CD4-positive, alpha-beta T cell treated with Interleukin-17A for 1 hour (primary cell): ENCODE results near the gene ANKRD36C.
A peak's percentile ranks its signal among the peaks of the same experiment; 100 is the strongest.
"Not testable (repeated sequence)": the region's sequence is repeated elsewhere in the genome, so short reads cannot be mapped to it uniquely, and the experiment has no call there.

Source experiments
- DNase-seq: peaks from one replicate; pipeline ENCODE4 v3.0.0-alpha.2; 2020

The ANKRD36C gene

GRCh38 chr2:96006248-96006647 lies 14.6 kb upstream of the ANKRD36C start:
- DNase-seq: not testable (repeated sequence)

DNA sequence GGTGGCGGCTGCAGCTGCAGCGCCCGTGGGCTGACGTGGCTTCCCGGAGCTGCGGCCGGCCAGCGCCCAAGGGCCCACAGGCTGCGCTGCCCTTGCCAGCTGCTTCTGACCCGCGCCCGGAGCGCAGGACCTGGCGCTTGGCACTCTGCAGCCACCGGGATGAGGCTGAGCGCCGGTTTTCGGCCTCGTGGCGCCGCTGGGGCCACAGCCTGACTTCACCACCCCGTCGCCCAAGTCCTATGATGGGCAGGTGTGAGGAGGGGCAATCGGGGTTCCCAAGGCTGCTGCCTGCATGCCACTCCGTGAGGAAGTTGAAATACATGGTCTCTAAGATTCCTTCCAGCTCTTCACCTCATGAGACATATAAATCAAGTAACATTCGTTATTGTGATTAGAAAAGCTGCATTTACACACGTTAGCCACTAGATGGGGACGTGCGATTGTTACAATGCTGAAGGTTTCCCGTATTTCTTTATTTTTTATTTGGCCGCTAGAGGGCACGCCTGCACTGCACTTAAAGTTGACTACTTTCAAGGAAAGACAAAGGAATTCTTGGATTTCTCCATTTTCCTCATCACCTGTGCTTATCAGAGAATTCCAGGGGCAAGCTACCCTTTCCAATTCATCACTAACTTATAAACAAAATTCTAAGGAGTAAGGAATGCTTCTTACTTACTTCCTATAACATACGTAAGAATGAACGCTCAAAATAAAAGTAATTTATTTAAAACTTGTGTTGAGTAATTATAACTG lies 1.1 kb upstream of the ANKRD36C start:
- DNase-seq: peak; percentile 81

DNA sequence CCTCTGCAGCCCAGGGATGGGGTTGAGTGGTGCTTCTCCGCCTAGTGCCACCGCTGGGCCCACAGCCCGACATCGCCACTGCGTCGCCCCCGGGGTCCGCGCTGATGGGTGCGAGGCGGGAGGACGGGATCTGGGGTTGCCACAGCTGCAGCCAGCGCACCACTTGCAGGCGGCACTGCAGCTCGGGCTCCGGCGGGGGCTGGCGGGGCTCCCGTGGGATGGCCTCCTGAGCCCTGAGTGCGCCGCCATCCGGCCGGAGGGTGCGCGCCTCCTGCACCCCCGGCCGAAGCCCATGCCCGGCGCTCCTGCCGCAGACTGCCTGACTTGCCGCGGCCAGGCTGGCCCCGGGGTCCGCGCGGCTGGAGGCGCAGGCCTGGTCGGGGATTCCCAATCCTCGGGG lies 478 bp upstream of the ANKRD36C start:
- peak; percentile 39 for DNase-seq

DNA sequence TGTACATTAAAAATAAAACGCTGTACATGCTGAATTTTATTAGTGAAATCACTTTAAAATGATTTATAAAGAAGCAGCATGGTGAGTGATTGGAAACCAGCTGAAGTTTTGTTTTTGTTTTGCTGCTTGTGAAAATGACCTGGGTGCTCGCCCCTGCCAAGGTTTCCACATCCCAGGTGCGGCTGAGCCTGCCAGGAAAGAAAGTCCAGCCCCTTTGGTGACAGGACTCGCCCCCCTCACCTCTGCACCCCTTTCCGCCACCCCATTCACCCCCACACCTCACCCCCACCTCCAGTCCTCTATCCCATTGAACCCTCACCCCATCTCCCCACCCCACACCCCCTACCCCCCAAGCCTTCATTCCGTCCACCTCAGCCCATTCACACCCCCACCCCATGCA lies 740 bp downstream of the ANKRD36C start:
- DNase-seq: peak; percentile 18

GRCh38 chr2:95951662-95952061 lies 40.0 kb downstream of the ANKRD36C start:
- not testable (repeated sequence) for DNase-seq

DNA sequence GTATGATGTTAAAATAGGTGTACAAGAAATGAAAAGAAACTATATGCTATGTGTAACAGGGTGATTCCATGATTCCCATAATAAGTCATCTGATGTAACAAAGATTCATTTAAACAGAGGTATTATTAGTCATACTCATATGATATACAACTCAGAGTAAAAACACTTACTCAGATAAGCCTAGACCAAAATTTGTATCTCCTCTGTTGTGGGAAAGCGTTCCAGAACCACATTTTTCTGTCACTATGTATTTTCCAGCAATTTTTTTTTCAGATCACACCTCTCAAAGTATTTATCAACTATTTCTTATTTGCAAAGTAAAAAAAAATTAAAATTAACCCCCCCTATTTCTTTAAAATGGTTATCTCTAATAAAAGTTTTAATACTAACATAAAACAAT lies 43.6 kb downstream of the ANKRD36C start:
- not testable (repeated sequence) for DNase-seq

- not testable (repeated sequence) for DNase-seq
Observed at GRCh38 chr2:95939947-95940346, 51.7 kb downstream of the ANKRD36C start.

GRCh38 chr2:95930740-95931139 lies 60.9 kb downstream of the ANKRD36C start:
- DNase-seq: not testable (repeated sequence)

DNA sequence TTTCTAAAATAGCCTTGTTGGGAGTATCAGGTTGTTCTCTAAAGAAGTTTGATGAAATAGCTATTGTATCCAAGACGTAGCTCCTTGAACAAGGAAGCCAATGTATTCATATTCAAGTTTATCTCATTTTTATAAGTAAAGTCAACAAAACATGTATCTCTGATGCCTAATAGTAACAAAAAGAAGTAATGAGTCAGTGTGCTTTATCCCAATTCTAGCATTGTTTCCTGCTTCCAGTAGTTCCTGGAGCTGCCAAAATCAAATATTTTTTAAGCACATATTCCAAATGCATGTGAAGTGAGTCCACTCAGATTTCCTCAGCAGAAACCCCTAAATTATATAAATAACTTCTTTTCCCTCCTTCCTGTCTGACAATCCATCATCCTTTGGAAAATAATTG lies 74.6 kb downstream of the ANKRD36C start:
- DNase-seq: not testable (repeated sequence)

DNA sequence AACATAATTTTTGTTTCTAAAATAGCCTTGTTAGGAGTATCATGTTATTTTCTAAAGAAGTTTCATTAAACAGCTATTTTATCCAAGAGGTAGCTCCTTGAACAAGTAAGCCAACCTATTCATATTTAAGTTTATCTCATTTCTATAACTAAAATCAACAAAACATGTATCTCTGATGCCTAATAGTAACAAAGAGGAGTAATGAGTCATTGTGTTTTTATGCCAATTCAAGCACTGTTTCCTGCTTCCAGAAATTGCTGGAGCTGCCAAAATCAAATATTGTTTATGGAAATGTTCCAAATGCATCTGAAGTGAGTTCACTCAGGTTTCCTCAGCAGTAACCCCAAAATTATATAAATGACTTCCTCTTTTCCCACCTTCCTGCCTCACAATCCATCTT lies 76.5 kb downstream of the ANKRD36C start:
- not testable (repeated sequence) for DNase-seq

DNA sequence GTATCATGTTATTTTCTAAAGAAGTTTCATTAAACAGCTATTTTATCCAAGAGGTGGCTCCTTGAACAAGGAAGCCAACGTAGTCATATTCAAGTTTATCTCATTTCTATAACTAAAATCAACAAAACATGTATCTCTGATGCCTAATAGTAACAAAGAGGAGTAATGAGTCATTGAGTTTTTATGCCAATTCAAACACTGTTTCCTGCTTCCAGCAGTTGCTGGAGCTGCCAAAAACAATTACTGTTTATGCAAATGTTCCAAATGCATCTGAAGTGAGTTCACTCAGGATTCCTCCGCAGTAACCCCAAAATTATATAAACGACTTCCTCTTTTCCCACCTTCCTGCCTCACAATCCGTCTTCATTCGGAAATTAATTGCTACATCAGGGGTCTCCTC lies 80.2 kb downstream of the ANKRD36C start:
- not testable (repeated sequence) for DNase-seq

DNA sequence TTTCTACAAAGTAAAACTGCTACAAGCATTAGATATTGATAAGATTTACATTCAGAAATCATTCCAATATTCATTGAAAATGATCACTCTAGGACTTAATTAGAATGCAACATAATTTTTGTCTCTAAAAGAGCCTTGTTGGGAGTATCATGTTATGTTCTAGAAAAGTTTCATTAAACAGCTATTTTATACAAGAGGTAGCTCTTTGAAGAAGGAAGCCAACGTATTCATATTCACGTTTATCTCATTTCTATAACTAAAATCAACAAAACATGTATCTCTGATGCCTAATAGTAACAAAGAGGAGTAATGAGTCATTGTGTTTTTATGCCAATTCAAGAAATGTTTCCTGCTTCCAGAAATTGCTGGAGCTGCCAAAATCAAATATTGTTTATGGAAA lies 97.2 kb downstream of the ANKRD36C start:
- not testable (repeated sequence) for DNase-seq

GRCh38 chr2:95867929-95868328 lies 123.7 kb downstream of the ANKRD36C start:
- not testable (repeated sequence) for DNase-seq

DNA sequence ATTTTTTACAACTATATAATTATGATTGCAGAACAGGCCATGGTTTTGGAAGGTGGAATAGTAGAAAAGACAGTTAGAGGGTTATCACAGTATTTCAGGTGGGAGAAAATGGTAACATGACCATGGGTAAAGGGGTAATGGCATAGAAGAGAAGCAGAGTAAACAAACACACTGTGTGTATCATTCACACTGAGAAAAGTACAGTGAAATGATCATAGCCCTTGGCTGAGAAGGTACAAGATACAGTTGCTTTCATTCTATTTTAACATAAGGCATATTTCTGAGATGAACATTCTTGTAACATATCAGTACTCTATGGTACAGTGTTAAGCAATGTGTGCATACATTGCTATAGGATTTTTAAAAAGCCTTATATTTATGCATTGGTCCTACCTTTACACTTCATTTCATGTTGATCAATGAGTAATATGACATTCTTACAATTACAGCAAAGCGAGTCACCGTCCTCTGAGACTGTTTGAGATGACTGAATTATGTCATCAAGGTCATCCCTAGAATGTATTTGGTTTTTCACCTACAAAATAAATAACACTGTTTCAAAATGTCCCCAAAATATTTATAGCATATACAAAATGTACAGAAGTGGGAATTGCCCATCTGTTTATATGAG lies 124.5 kb downstream of the ANKRD36C start:
- DNase-seq: not testable (repeated sequence)

DNA sequence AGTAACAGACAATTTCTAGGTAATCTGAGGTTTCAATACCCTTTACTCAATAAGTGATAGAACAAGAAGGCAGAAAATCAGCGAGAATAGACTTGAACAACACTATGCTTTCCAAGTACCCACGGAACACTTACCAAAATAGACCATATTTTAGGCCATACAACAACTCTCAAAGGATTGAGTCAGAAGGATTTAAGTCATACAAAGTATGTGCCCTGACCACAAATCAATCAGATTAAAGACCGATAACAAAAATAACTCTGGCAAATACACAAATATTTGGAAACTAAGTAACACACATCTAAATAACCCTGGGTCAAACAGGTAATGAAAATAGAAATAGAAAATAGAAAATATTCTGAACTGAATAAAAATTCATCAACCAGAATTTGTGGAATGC lies 129.5 kb downstream of the ANKRD36C start:
- DNase-seq: not testable (repeated sequence)

DNA sequence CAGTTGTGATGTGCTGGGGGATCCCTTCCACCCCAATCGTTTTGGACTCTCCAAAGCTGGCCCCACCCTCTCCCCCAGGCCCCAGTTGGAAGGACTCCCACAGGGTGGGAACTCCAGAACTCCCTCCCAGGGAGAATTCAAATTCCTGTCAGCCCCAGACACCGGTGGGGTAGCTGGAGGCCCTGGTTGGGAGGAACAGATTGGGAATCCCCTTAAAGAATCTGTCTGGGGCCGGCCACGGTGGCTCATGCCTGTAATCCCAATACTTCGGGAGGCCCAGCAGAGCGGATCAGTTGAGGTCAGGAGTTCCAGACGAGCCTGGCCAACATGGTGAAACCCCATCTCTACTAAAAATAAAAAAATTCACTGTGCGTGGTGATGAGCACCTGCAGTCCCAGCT lies 155.5 kb downstream of the ANKRD36C start:
- DNase-seq: no peak

GRCh38 chr2:95834077-95835013 lies 157.3 kb downstream of the ANKRD36C start:
- DNase-seq: not testable (repeated sequence)

DNA sequence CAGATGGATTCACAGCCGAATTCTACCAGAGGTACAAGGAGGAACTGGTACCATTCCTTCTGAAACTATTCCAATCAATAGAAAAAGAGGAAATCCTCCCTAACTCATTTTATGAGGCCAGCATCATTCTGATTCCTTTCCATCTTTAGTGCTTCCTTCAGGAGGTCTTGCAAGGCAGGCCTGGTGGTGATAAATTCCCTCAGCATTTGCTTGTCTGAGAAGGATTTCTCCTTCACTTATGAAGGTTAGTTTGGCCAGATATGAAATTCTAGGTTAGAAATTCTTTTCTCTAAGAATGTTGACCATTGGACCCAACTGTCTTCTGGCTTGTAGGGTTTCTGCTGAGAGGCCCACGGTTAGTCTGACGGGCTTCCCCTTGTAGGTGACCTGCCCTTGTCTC lies 167.4 kb downstream of the ANKRD36C start:
- not testable (repeated sequence) for DNase-seq

DNA sequence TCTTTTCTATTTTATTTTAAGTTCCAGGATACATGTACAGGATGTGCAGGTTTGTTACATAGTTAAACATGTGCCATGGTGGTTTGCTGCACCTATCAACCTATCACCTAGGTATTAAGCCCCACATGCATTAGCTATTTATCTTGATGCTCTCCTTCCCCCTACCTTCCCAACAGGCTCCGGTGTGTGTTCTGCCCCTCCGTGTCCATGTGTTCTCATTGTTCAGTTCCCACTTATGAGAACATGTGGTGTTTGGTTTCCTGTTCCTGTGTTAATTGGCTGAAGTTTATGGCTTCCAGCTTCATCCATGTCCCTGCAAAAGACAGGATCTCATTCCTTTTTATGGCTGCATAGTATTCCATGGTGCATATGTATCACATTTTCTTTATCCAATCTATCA lies 174.1 kb downstream of the ANKRD36C start:
- DNase-seq: not testable (repeated sequence)

GRCh38 chr2:95813311-95813710 lies 178.3 kb downstream of the ANKRD36C start:
- DNase-seq: not testable (repeated sequence)

- DNase-seq: no peak
Observed at GRCh38 chr2:95799892-95800291, 191.7 kb downstream of the ANKRD36C start.

DNA sequence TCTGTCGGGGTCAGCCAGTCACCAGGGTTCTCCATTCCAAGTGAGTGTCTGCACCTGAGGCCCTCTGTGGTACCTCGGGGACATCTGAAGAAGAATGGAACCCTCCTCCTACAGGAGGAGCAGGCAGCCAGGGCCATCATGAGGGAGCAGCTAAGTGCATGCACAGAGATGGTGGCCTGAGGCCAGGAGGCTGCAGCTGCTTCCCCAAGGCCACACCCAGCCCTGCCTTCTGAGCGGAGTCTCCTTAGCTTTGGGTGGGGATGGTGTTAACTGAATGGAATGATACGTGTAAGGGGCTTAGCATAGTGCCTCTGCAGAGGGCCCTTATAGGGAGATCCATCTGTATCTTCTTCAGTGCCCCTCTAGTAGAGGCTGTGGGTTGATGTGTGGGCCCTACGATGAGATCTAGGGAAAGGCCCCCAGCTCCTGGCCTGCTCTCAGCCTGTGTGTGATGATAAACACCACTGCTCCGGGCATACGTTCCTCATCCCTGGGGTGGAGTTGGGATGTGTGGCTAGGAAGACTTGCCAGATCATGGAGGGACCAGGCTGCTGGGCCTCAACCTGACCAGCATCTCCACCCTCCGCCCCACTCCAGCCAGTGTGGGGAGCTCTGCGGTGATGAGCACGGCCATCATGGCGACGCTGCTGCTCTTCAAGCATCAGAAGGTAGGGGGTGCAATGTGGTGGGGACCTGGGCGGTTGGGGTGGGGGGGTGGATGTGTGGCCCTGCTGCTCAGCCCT lies 192.3 kb downstream of the ANKRD36C start:
- DNase-seq: not testable (repeated sequence)
